OCI-LY7 (cell line): ENCODE data around the gene SHROOM2.

ENCODE experiments used
- EZH2phosphoT487 ChIP-seq: fragments of 200-600 bp; sonication (generic); IDR thresholded peaks from 2 replicates; pipeline ENCODE4 v1.6.1; 2018; ENCODE audit warnings: low read depth, borderline replicate concordance, mild to moderate bottlenecking, mixed run types, antibody characterized with exemption, low read length, moderate library complexity, mixed read lengths
- TF ChIP-seq, protein P1 (sequence below): fragments of 200-600 bp; sonication (generic); conservative IDR thresholded peaks from 2 replicates; pipeline ENCODE4 v1.5.1; 2014; ENCODE audit warnings: mild to moderate bottlenecking, antibody characterized with exemption, low read length, moderate library complexity, mixed read lengths

DNA sequence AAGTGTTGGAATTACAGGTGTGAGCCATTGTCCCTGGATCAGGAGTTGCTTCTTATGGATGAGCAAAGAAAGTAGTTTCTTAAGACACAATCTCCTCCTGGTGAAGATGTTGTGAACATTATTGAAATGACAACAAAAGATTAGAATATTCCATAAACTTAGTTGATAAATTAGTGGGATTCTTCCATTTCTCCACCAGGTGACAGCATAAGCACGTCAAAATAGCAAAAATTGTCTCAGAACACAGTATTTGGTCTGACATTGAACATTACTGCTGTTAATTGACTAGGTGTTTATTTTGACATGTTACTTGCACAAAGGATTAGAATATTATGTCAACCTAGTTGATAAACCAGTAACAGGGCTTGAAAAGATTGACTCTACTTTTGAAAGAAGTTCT lies 202.5 kb downstream of the SHROOM2 start:
- TF ChIP-seq, protein P1, sequence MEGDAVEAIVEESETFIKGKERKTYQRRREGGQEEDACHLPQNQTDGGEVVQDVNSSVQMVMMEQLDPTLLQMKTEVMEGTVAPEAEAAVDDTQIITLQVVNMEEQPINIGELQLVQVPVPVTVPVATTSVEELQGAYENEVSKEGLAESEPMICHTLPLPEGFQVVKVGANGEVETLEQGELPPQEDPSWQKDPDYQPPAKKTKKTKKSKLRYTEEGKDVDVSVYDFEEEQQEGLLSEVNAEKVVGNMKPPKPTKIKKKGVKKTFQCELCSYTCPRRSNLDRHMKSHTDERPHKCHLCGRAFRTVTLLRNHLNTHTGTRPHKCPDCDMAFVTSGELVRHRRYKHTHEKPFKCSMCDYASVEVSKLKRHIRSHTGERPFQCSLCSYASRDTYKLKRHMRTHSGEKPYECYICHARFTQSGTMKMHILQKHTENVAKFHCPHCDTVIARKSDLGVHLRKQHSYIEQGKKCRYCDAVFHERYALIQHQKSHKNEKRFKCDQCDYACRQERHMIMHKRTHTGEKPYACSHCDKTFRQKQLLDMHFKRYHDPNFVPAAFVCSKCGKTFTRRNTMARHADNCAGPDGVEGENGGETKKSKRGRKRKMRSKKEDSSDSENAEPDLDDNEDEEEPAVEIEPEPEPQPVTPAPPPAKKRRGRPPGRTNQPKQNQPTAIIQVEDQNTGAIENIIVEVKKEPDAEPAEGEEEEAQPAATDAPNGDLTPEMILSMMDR, result peak; percentile 73
- no peak for TF ChIP-seq EZH2phosphoT487
